ENCODE measurements around the gene CCT6B.
"Not testable (repeated sequence)": the region's sequence is repeated elsewhere in the genome, so short reads cannot be mapped to it uniquely, and the experiment has no call there.

Gene CCT6B, protein sequence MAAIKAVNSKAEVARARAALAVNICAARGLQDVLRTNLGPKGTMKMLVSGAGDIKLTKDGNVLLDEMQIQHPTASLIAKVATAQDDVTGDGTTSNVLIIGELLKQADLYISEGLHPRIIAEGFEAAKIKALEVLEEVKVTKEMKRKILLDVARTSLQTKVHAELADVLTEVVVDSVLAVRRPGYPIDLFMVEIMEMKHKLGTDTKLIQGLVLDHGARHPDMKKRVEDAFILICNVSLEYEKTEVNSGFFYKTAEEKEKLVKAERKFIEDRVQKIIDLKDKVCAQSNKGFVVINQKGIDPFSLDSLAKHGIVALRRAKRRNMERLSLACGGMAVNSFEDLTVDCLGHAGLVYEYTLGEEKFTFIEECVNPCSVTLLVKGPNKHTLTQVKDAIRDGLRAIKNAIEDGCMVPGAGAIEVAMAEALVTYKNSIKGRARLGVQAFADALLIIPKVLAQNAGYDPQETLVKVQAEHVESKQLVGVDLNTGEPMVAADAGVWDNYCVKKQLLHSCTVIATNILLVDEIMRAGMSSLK

DNA sequence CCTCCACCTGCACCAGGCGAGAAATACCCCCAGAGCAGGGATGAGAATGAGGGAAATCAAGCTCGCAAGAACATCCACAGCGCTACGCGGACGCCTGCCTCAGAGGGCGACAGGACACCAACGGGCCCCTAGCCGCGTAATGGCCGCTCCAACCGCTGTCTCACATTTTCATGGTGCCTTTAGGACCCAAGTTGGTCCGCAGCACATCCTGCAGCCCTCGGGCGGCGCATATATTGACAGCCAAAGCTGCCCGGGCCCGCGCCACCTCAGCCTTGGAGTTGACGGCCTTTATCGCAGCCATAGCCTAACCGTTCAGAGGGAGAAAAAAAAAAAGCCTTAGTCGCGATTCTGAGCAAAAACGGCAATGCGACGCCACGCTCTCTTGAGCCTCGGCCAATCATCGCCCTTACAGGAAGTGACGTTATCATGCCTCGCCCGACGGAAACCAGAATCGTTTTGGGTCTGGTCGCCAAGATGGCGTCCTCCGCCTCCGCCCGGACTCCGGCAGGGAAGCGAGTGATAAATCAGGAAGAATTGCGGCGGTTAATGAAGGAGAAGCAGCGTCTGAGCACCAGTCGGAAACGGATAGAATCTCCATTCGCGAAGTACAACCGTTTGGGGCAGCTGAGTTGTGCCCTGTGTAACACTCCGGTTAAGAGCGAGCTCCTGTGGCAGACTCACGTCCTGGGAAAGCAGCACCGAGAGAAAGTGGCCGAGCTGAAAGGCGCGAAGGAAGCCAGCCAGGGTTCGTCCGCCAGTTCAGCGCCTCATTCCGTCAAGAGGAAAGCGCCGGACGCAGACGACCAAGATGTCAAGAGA lies at the start of gene CCT6B, which contains the start of gene ZNF830:
Gene CCT6B (minus strand): TSS at position 368 of the 819 bp plus-strand sequence. CDS start 67 bp downstream, at position 301.
Gene ZNF830 (plus strand): TSS at position 448 of the 819 bp plus-strand sequence. CDS start 27 bp downstream, at position 475.
- DNase-seq (ENCODE audit: low spot score): peak; percentile 95

DNA sequence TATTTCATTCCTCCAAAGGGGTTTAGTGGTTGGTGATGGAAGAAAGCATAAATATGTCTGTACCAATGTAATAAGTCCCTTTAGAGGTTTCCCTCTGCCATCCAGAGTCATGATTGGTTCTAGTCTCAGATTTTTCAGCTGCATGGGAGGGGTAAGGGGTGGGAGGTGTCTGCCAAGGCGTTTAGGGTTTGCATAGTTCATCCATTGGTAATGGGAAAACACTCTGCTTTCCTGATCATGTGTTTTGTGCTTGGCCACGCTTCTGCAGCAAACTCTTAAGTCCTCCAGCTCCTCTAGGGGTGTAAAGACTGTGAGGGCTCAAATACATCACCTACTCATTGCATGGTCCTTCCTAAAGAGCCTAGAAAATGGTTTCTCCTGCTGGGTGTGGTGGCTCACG lies 48.8 kb upstream of the CCT6B start:
- DNase-seq (ENCODE audit: low spot score): no peak

DNA sequence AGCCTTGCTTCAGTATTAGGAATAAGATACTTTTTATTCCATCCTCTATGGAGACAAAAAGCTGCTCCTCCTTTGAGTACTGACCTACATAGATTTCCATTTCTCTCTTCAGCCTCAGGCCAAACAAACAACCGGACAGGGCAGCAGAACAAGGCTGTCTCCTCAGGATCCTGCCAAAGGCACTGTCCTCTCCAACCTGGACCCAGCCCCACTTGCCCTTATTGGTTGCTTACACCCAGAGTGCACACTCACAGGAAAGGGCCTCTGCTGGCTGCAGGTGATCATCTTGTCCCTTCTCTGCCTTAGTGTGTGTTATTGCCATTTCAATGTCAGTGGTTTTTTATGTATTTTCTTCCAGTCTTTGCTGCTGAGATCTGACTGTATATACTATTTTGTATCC lies 45.7 kb upstream of the CCT6B start:
- no peak for DNase-seq (ENCODE audit: low spot score)

DNA sequence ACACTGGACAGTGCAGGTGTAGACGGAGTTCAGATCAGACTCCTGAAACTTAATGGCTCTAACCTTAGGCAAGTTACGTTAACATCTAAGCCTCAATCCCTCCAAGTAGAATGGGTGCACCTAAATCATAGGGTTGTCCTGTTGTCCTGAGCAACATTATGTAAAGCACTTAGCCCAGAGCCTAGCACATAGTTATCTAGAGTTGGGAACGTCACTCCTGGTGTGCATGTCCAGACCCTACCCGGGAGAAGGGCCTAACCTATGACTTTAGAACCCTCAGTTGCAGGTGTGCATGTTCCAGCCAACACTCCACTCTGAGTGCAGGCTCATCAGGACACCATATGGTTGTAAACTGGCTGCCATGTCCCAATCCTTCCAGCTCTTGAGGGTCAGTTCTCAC lies 45.1 kb upstream of the CCT6B start:
- DNase-seq (ENCODE audit: low spot score): no peak

DNA sequence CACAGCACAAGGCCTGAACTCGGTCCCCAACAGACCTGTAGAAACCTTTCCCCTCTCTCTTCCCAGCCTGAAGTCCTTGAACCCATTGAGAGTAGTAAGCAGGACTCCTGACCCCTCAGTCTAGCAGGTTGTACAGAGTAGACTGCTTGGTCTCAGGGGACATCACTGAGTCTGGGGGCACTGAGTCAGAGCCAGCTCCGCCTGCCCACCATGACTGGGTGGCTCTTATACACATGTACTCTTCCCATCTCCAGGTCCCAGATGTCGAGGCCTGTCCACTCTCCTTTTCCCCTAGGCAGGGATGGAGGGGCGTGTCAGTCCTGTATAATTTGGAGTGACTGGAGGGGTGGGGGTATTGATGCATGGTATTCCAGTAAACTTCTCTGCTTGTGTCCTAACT lies 42.5 kb upstream of the CCT6B start:
- no peak for DNase-seq (ENCODE audit: low spot score)

DNA sequence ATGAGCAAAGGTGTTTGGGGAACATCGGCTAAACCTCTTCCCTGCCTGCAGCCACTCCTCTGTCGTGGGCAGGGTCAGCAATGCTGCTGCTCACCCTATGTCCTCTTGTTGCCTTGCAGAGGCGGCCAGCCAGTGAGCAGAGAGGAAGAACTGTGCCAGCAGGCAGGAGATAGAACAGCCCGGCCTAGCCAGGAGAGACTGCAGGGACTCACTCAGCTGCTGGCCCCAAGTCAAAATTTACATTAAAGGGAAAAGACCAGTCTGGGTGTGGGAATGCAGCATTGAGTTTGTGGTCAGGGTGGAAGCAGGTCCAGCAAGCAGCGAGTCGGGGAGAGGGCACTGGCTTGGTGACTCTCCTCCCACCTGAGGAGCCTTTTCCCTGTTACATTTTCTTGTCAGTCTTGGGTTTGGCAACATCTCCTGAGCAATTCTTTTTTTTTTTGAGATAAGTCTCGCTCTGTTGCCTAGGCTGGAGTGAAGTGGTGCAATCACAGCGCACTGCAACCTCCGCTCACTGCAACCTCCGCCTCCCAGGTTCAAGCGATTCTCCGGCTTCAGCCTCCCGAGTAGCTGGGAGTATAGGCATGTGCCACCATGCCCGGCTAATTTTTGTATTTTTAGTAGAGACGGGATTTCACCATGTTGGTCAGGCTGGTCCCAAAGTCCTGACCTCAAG lies 41.8 kb upstream of the CCT6B start:
- DNase-seq (ENCODE audit: low spot score): no peak

DNA sequence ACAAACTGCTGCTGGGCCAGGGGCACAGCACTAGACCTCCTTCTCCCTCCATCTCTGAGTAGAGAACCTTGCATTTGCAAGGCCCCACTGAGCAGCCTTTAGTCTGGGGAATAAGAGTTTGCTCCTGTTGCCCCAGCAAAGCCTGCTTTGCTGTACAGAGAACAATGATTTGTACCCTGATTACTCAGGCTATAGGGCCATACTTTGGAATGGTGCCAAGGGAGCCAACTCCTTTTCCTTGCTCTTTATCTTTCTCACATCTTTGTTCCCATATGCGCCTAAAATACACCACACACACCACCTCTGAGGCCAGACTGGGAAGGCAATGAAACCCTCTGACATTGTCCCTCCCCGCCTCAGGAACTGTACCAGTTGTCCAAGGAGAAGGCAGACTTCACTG lies 40.3 kb upstream of the CCT6B start:
- DNase-seq (ENCODE audit: low spot score): no peak

DNA sequence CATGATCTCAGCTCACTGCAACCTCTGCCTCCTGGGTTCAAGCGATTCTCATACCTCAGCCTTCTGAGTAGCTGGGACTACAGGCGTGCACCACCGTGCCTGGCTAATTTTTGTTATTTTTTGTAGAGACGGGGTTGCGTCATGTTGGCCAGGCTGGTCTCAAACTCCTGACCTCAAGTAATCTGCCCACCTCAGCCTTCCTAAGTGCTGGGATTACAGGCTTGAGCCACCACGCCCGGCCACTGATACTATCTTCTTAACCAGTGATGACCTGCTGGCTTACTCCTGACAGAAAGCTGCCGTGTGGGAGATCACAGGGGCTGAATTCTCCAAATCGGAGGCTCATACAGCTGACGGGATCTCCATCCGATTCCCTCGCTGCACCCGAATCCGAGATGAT lies 39.7 kb upstream of the CCT6B start:
- DNase-seq (ENCODE audit: low spot score): not testable (repeated sequence)

DNA sequence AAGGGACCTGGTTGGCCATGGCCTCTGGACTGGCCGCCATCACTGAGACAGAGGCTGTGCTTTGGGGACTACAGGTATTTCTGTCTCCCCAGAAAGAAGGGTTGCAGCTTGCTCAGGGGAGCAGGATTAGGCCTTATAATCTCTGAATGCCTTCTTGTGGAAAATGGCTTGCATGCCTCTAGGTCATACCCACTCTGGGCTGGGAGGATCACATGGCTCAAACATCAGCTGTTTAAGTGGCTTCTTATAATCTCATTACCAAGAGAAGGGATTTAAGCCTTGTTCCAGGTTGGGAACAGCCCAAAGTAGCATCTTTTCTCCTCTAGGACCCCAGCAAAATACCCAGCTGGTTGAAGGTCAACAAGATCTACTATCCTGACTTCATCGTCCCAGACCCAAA lies 38.2 kb upstream of the CCT6B start:
- no peak for DNase-seq (ENCODE audit: low spot score)

DNA sequence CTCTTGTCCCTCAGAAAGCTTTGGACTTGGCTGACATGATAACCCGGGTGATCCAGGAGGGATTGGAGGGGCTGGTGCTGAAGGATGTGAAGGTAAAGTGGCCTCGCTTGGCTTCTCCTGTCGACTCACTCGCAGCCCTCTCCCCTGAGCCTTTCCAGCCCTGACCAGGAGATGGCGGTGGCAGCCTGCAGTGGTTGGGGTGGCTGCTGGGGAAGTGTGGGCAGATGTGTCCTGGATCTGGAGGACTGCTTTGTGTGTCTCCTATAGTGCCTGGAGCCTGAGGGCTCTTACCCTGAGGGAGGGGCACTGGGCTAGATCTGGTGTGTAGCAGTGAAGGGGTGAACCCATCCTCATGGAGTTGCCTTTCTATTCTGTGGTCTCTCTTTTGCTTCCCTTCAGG lies 36.9 kb upstream of the CCT6B start:
- peak; percentile 91 for DNase-seq (ENCODE audit: low spot score)

DNA sequence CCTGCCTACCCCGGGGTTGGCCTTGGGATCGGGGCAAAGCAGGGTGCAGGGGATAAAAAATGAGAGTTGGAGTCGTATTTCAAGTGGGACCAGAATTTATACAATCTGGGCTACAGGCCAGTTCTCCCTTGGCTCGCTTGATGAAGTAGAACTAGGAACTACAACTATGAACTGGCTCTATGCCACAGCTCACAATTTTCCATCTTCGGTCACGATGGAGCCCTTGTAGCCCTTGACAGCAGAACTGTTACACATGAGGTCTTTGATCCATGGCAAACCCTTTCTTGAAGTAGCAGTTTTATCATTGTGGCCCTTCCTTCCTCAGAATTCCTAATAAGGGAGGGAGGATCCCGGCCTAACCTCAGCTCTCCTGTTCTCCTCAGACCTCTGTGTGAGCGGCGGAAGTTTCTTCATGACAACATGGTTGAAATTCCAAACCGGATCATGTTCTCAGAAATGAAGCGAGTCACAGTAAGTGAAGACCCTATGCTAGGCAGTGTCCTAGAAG lies 36.1 kb upstream of the CCT6B start:
- no peak for DNase-seq (ENCODE audit: low spot score)

DNA sequence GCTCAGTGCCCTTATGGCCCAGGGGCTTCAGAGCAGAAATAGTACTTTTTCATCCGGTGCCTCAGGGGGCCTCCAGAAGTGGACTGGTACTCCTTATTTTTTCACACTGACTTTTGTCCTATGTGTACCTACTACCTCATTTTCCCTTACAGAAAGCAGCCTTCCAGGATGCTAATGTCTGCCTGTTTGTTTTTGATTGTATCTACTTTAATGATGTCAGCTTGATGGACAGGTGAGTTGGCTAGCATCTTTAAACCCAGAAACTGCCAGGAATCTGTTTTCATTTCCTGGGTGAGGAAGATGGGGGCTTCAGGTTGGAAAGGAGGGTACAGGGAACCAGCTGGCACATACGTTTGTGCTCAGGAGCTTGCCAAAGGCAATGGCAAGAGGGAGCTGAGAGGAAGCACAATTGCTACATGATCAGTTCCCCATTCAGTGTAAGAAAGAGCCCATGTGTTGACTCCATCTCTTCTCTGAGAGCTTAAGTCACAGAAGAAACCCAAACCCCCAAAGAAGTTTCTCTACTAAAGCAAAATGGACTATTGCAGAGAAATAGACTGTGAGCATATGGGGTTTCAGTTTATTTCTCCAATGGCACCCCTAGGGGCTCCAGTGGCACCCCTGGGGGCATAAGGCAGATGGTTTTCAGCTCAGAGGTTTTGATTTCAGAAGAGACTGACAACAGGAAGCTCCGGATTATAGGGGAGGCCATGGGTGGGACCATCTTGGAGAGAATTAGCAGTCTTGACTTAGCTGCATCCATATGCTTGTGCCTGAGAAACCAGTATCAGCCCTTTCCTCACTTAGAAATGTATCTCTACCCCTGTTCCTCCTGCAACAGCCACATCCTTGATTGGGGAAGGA lies 35.4 kb upstream of the CCT6B start:
- DNase-seq (ENCODE audit: low spot score): no peak

DNA sequence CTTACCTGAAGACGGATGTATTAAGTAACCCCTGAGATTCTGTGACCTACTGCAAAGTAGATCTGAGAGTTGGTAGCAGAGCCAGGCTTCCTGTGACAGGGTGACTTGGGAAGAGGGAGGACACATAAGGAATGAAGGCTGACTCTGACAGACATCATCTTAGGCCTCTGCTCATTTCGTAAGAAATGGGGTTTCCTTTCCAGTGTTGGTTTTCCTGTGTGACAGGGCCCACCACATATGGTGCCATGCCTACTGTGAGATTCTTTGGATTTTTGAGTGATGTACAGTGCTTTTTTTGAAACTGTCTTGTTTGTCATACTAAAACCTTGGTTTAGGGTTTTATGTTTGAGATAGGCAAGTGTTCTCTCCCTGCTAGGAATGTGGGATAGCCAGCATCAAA lies 31.8 kb upstream of the CCT6B start:
- DNase-seq (ENCODE audit: low spot score): no peak

DNA sequence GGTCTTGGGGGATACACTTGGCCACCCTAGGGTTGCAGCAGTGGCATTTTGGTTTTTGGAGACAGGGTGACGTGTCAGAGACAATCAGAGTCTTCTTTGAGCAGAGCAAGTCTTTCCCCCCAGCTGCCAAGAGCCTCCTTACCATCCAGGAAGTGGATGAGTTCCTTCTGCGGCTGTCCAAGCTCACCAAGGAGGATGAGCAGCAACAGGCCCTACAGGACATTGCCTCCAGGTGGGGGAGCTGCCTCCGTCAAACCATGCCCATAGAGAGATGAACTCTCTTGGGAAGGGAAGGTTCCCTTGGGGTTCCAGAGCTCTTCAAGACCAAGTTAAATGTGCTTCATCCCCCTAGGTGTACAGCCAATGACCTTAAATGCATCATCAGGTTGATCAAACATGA lies 30.3 kb upstream of the CCT6B start:
- no peak for DNase-seq (ENCODE audit: low spot score)

DNA sequence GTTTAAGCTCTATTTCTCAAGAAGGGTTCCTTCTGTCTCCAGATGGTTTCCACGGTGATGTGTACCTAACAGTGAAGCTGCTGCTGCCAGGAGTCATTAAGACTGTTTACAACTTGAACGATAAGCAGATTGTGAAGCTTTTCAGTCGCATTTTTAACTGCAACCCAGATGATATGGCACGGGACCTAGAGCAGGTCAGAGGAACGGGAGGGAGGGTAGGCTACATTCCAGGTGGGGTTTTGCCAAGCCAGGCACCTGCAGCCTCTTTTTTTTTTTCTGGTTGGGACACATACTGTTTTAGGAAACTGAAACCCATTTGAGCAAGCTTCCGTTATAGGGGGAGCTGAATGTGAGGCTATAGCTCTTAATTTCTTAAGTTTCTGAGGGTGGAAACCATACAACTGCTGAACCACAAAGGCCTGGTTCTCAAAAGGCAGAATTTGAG lies 29.7 kb upstream of the CCT6B start:
- DNase-seq (ENCODE audit: low spot score): no peak

DNA sequence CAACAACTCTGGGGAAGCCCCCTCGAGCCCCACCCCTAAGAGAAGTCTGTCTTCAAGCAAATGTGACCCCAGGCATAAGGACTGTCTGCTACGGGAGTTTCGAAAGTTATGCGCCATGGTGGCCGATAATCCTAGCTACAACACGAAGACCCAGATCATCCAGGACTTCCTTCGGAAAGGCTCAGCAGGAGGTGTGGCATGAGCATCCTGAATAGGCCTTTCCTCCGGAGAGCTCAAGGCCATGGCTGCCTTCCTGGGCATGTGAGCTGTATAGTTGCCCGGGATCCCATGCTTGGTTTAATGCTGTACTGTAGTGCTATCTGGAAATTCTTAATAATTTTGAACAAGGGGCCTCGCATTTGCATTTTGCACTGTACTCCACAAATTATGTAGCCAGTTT lies 28.2 kb upstream of the CCT6B start:
- DNase-seq (ENCODE audit: low spot score): no peak

DNA sequence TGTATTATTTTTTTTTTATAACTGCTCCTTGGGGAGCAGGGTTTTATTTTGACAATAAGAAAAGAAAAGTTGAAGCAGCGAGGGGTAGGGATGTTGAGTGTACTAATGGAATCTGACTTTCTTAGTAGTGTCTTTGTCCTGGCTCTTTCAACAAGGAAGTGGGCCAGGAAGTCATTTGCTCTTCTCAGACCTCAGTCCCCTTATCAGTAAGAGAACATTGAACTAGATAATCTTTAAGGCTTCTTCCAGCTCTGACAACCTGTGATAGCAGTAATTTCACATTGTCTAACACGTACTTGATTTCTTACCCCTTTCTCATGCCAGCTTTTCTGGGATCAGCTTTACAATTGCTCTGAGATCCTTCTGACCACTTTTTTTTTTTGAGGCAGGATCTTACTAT lies 27.4 kb upstream of the CCT6B start:
- no peak for DNase-seq (ENCODE audit: low spot score)

DNA sequence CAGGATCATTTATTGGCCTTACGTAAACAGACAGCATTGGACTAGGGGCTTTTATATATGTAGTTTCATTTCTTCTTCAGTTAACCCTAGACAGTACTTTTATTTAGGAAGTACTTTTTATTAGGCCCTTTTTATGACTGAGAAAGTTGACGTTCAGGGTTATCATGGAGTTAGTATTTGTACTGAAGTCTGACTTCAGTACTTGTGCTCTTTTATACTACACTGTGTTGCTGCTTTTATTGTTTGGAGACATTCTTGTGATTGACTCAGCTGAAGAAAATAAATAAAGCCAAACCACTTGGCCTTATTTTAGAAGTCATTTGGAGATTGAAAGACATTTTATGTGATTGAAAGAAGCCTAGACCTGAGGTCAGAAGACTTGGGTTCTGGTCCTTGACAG lies 26.0 kb upstream of the CCT6B start:
- no peak for DNase-seq (ENCODE audit: low spot score)

DNA sequence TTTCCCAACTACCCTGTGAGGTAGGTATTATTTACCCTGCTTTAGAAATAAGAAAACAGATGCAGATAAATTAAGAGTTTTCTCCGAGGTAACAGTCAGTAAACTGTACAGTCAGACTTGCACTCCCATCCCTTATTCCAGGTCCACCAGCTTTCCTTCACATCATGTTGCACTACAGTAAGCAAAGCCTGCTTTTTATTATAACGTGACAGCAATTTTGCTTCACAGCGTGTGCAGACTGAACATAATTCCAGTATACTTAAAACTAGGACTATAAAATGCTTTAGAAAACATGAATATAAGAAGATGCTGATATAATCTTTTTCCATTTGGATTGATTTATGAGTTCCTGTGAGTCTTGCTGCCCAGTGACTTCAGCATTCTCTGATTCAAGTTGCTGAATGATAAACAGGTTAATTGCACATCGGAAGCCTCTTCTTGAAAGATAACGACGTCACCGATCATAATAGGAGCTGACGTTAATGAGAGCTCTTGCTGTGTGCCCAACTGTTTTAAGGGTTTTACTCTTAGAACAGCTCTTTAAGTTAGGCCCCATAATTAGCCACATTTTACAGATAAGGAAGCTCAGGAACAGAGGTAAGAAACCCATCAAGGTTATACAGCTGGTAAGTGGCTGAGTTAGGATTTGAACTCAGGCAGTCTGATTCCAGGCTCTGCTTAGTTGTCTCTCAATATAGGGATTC lies 20.4 kb upstream of the CCT6B start:
- DNase-seq (ENCODE audit: low spot score): peak; percentile 33
